K562 (cell line): ENCODE measurements around the gene SMC5.

Experiments
- ETV6 ChIP-seq, 3 experiments: fragments of 150-350 bp in 1 of 3; sonication (generic) in 1 of 3; formaldehyde crosslinking in 1 of 3; IDR thresholded peaks; 2 replicates each; pipeline versions ENCODE4 v1.6.1 to v1.8.0; 2014 to 2022; ENCODE audit warnings: borderline replicate concordance in 2 of 3, low read depth in 2 of 3, antibody characterized with exemption in 1 of 3, low read length in 1 of 3, mild to moderate bottlenecking in 1 of 3, missing genetic modification reagents in 1 of 3
- MAFK ChIP-seq: IDR thresholded peaks from 2 replicates; pipeline ENCODE4 v1.6.1; 2011; ENCODE audit warnings: low read length, improper control_type of control experiment
- POLR2A ChIP-seq: fragments of 450-650 bp; conservative IDR thresholded peaks from 2 replicates; pipeline ENCODE4 v1.6.1; 2016
- PYGO2 ChIP-seq: fragments of 450-650 bp; IDR thresholded peaks from 2 replicates; pipeline ENCODE4 v1.6.1; 2016; ENCODE audit warnings: mild to moderate bottlenecking, missing genetic modification characterization, moderate library complexity, missing compliant biosample characterization
- RAD21 ChIP-seq, 2 experiments: fragments of 250-450 bp in 1 of 2; fragments of 450-650 bp in 1 of 2; sonication (Bioruptor Pico) in 1 of 2; formaldehyde crosslinking in 1 of 2; IDR thresholded peaks in 1 of 2; conservative IDR thresholded peaks in 1 of 2; 2 replicates each; pipeline versions ENCODE4 v1.4.0 to v1.8.0; 2020 to 2022; ENCODE audit warnings: mild to moderate bottlenecking in 2 of 2, moderate library complexity in 1 of 2
- SIN3A ChIP-seq, 2 experiments: fragments of 150-350 bp in 1 of 2; IDR thresholded peaks; 2 replicates each; pipeline ENCODE4 v1.6.1; 2011 to 2016; ENCODE audit warnings: borderline replicate concordance in 2 of 2, low read depth in 2 of 2, low read length in 2 of 2, mild to moderate bottlenecking in 2 of 2, moderate library complexity in 2 of 2; ENCODE audit not compliant: control insufficient read depth in 1 of 2
- SMARCA5 ChIP-seq: fragments of 450-650 bp; IDR thresholded peaks from 2 replicates; pipeline ENCODE4 v1.6.1; 2016
- ZNF274 ChIP-seq: IDR thresholded peaks from 2 replicates; pipeline ENCODE4 v1.6.1; 2011; ENCODE audit warnings: low read depth, mild to moderate bottlenecking, low read length, moderate library complexity, borderline replicate concordance
- TF ChIP-seq, protein P1 (sequence below): fragments of 450-650 bp; IDR thresholded peaks from 2 replicates; pipeline ENCODE4 v1.6.1; 2017; ENCODE audit warnings: antibody characterized with exemption, mild to moderate bottlenecking

DNA sequence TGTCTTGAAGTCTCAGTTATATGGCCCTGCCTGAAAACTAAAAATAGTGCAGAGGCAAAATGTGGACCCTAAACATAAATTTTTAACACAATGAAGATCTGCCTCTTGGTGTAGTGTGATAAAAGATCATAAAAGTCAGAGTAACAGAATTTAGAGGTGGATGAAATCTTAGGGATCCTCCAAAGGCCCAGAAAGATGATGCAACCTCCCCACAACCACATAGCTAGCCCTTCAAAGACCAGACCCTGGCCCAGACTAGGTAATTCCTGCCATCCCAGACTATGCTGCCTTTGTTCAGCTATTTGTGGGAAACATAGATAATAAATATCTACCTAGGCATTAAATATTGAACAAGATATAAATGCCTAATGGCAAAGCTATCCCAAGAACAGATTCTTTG lies 140.4 kb downstream of the SMC5 start:
- TF ChIP-seq RAD21 (CRISPR knock-in tag; conservative IDR thresholded peaks at IDR 0.05 in 1 of 2, IDR thresholded peaks at IDR 0.05 in 1 of 2) (no peak), MAFK (no peak), ZNF274 (no peak), ETV6 (IDR thresholded peaks at IDR 0.05; ENCODE audit: borderline replicate concordance in 1 of 2, low read depth in 2 of 2, low read length in 1 of 2) (no peak), ETV6 (CRISPR knock-in tag; IDR thresholded peaks at IDR 0.05; ENCODE audit: borderline replicate concordance) (no peak), SMARCA5 (no peak), PYGO2 (tag) (no peak), POLR2A (no peak), SIN3A (IDR thresholded peaks at IDR 0.05; ENCODE audit: borderline replicate concordance in 2 of 2, control insufficient read depth in 1 of 2, low read depth in 2 of 2, low read length in 2 of 2) (no peak)
- TF ChIP-seq, protein P1, sequence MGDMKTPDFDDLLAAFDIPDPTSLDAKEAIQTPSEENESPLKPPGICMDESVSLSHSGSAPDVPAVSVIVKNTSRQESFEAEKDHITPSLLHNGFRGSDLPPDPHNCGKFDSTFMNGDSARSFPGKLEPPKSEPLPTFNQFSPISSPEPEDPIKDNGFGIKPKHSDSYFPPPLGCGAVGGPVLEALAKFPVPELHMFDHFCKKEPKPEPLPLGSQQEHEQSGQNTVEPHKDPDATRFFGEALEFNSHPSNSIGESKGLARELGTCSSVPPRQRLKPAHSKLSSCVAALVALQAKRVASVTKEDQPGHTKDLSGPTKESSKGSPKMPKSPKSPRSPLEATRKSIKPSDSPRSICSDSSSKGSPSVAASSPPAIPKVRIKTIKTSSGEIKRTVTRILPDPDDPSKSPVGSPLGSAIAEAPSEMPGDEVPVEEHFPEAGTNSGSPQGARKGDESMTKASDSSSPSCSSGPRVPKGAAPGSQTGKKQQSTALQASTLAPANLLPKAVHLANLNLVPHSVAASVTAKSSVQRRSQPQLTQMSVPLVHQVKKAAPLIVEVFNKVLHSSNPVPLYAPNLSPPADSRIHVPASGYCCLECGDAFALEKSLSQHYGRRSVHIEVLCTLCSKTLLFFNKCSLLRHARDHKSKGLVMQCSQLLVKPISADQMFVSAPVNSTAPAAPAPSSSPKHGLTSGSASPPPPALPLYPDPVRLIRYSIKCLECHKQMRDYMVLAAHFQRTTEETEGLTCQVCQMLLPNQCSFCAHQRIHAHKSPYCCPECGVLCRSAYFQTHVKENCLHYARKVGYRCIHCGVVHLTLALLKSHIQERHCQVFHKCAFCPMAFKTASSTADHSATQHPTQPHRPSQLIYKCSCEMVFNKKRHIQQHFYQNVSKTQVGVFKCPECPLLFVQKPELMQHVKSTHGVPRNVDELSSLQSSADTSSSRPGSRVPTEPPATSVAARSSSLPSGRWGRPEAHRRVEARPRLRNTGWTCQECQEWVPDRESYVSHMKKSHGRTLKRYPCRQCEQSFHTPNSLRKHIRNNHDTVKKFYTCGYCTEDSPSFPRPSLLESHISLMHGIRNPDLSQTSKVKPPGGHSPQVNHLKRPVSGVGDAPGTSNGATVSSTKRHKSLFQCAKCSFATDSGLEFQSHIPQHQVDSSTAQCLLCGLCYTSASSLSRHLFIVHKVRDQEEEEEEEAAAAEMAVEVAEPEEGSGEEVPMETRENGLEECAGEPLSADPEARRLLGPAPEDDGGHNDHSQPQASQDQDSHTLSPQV = no peak
